Upper lobe of left lung (tissue), 4 donors: Measurements from ENCODE around the gene CTCF.

Experiments used
- EP300 ChIP-seq, 4 donors: sonication (generic); formaldehyde crosslinking; IDR thresholded peaks; one replicate each; pipeline ENCODE4 v1.5.1; 2017; ENCODE audit warnings: antibody characterized with exemption in 4 of 4, control low read depth in 2 of 4
- POLR2A ChIP-seq, 4 donors: fragments of 450-650 bp; IDR thresholded peaks; one replicate each; pipeline ENCODE4 v1.5.1; 2016 to 2017; ENCODE audit warnings: antibody characterized with exemption in 4 of 4, mild to moderate bottlenecking in 2 of 4
- POLR2AphosphoS5 ChIP-seq, 2 donors: sonication (generic); formaldehyde crosslinking; IDR thresholded peaks; one replicate each; pipeline ENCODE4 v1.5.1; 2017; ENCODE audit warnings: antibody characterized with exemption in 2 of 2
- TF ChIP-seq, protein P1 (sequence below), 6 experiments: fragments of 450-650 bp in 4 of 6; fragments of 200-600 bp in 2 of 6; sonication (generic) in 2 of 6; IDR thresholded peaks; one replicate each; pipeline ENCODE4 v1.5.1; 2016 to 2019; ENCODE audit warnings: antibody characterized with exemption in 6 of 6

DNA sequence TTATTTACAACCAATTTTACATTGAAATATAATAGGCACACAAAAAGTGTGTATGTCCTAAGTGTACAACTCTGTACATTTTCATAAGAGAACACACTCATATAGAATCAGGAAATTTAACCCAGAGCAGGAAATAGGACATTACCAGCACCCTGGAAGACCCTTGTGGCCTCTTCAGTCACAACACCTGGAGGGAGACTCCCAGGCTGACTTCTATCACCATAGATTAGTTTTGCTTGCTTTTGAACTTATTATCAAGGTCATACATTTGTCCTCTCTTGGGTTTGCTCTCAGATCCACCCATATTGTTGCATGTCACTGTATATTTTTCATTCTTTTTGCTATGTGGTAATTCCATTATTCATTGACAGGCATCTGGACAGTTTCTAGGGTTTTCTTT lies 27.9 kb upstream of the CTCF start:
- TF ChIP-seq, protein P1, sequence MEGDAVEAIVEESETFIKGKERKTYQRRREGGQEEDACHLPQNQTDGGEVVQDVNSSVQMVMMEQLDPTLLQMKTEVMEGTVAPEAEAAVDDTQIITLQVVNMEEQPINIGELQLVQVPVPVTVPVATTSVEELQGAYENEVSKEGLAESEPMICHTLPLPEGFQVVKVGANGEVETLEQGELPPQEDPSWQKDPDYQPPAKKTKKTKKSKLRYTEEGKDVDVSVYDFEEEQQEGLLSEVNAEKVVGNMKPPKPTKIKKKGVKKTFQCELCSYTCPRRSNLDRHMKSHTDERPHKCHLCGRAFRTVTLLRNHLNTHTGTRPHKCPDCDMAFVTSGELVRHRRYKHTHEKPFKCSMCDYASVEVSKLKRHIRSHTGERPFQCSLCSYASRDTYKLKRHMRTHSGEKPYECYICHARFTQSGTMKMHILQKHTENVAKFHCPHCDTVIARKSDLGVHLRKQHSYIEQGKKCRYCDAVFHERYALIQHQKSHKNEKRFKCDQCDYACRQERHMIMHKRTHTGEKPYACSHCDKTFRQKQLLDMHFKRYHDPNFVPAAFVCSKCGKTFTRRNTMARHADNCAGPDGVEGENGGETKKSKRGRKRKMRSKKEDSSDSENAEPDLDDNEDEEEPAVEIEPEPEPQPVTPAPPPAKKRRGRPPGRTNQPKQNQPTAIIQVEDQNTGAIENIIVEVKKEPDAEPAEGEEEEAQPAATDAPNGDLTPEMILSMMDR (IDR thresholded peaks at IDR 0.05): no peak
- TF ChIP-seq POLR2A (IDR thresholded peaks at IDR 0.05) (no peak), POLR2AphosphoS5 (IDR thresholded peaks at IDR 0.05) (no peak), EP300 (IDR thresholded peaks at IDR 0.05) (no peak)
